Cortex of kidney (tissue), 1 donor: ENCODE measurements around the gene CHMP4A.
"Not testable (repeated sequence)": the region's sequence is repeated elsewhere in the genome, so short reads cannot be mapped to it uniquely, and the experiment has no call there.

ENCODE experiments used
- DNase-seq: peaks from one replicate; lab custom pipeline; 2025; lab: John Stamatoyannopoulos, UW

The CHMP4A gene

DNA sequence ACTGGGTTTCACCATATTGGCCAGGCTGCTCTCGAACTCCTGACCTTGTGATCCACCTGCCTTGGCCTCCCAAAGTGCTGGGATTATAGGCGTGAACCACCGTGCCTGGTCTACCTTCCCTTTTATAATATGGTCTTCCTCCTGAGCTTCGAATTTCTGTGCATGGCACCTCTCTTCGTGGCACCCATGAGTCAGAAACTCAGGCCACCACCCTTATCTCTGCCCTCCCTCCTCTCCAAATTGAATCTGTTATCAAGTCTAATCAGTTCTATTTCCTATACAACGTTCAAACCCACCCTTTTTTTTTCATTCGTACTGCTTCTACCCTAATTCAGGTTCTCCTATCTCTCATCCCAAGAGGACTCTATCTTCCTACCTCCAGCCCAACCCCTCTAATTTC is 34.1 kb upstream of the CHMP4A start:
- DNase-seq: no peak

DNA sequence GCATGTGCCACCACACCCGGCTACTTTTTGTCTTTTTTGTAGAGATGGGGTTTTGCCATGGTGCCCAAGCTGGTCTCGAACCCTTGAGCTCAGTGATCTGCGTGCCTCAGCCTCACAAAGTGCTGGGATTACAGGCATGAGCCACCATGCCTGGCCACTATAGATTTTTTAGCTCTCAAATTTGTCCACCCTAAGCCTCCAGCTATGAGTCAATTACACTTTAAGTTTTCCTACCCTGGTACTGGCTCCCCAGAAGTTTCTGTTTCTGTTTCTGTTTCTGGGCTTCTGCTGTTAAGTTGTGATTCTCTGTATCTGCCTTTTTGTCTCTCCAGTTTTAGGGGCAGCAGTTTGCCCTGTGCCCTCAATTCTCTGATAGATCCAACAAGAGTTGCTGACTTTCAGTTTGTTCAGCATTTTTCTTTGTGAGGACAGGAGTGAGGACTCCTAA is 33.5 kb upstream of the CHMP4A start:
- no peak for DNase-seq

DNA sequence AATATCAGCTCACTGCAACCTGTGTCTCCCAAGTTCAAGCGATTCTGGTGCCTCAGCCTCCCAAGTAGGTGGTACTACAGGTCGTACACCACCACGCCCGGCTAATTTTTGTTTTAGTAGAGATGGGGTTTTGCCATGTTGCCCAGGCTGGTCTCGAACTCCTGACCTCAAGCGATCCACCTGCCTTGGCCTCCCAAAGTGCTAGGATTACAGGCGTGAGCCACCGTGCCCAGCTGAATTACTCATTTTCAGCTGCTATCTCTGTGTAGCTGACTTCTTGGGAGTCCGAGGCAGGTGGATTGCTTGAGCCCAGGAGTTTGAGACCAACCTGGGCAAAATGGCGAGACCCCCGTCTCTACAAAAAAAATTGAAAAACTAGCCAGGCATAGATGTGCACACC is 32.1 kb upstream of the CHMP4A start:
- DNase-seq: not testable (repeated sequence)

DNA sequence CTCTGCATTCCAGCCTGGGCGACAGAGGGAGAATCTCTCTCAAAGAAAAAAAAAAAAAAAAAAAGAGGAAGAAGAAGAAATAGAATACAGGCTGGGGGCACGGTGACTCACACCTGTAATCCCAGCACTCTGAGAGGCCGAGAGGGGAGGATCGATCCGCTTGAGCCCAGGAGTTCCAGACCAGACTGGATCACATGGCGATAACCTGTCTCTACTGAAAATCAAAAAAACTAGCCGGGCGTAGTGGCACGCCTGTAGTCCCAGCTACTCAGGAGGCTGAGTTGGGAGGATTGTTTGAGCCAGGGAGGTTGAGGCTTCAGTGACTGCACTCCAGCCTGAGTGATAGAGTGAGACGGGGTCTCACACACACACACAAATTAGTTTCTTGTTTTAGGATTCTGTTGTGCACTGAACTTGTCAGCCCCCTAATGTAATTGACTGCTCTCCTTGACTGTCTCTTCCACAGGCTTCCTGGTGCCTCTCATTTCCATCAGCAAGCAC is 30.1 kb upstream of the CHMP4A start:
- DNase-seq: no peak

DNA sequence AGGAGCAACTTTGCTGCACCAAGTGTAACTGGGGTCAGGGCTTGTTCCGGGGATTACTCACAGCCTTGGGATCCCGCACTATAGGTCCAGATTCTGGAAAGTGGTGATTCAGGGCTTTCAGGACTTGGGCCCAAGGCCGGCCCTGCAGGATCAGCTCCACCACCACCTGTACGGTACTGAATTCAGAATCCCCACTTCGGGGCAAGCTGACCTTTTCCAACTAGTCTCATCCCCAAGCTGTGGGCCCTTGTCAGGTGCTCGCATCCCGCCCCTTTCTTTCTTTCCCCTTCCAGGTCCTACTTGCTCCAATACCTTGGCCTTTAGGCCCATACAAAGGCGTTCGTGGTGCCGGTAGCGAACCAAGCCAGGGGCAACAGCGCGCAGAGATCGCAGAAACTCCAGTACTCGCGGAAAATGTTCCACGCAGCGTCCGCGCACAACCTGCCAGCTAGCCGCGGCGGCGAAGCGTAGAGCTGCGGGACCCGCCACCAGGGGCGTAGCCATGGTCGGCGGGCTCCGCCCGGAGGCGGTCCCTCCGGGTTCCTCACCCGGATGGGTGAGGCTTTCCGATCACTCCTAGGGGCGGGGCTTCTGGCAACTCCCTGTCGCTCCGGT is 28.6 kb upstream of the CHMP4A start:
- DNase-seq: no peak

DNA sequence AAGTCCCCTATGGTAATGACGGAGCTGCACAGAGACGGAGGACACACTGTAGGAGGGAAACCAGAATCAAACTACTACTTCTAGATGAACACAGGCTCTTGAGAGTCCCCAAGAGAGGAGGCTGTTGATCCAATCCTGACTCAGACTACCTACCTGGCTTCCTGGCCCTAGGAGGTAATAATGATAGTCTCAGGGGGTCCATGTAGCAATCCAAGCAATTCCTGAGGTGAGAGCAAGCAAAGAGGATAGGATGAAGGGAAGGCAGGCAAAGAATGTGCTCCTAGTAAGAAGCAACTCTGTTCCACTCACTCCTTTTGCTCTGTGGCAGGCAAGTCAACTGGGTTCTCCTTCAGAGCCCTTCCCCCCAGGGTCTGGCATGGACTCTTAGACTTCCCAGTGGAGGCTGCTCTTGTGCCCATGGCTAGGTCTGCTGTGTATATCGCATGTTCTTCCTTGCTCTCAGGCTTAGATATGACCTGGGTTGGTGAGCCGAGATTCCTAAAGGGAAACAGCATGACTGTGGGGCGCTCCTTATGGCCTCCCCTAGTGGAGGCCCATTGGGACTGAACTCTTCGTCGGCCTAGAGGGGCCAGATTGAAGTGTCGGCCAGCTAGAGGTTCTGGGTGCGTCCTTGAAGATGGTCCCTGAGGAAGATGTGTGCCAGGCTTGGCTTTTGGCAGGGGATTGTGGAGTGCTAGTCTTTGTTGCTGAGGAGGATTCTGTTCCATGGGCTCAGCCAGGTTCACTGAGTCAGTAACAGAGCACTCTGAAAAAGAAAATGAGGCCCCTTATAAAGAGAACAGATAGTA is 27.0 kb upstream of the CHMP4A start:
- DNase-seq: no peak

DNA sequence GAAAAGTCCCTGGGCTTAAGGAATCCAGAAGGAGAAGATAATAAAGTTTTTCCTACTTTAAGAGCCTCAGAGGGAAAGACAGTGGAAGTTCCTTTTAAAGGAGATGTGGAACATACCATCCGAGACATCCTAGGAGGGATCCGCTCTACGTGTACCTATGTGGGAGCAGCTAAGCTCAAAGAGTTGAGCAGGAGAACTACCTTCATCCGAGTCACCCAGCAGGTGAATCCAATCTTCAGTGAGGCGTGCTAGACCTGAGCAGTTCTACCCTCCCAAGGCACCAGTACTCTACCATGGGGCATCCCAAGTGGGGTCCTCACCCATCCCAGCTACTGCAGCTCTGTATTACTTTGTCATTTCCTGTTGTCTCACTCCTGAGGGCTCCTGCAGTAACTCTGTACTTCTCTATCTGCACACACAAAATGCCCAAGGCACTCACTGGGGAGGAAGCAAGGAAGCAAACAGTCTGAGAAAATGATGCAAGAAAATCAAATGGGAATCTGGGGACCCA is 25.3 kb upstream of the CHMP4A start:
- no peak for DNase-seq

GRCh38 chr14:24238123-24238522 is 24.8 kb upstream of the CHMP4A start:
- no peak for DNase-seq

- DNase-seq: no peak
These were observed 24.2 kb upstream of the CHMP4A start for GRCh38 chr14:24237463-24237955.

DNA sequence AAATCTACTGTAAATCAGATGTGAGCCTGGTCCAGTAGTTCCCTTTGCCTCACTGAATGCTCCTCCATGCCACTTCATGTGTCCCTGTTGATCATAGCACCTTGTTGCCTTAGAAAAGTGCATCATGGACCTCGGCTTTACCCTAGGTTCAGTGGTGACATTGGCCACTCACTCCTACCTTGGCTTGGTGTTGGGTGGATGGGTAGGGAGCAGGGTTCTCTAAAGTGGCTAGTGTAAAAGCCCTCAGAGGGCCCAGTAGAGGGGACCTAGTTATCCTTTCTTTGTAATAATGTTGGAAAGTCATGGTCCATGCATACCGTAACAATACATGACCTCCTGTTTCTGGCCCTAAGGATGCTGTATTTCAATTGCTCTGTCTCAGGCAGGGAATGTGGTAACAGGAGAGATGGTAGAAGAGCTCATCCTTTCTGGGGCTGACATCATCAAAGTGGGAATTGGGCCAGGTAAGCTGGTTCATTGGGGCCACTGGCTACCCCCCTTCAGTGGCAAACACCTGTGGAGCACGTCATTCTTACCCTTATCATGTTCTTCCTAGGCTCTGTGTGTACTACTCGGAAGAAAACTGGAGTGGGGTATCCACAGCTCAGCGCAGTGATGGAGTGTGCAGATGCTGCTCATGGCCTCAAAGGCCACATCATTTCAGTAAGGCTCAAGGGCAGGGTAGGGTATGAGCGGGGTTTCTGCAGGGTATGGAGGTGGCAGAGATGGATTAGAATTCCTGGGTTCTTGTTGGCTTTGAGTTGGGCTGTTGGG is 23.6 kb upstream of the CHMP4A start:
- no peak for DNase-seq

DNA sequence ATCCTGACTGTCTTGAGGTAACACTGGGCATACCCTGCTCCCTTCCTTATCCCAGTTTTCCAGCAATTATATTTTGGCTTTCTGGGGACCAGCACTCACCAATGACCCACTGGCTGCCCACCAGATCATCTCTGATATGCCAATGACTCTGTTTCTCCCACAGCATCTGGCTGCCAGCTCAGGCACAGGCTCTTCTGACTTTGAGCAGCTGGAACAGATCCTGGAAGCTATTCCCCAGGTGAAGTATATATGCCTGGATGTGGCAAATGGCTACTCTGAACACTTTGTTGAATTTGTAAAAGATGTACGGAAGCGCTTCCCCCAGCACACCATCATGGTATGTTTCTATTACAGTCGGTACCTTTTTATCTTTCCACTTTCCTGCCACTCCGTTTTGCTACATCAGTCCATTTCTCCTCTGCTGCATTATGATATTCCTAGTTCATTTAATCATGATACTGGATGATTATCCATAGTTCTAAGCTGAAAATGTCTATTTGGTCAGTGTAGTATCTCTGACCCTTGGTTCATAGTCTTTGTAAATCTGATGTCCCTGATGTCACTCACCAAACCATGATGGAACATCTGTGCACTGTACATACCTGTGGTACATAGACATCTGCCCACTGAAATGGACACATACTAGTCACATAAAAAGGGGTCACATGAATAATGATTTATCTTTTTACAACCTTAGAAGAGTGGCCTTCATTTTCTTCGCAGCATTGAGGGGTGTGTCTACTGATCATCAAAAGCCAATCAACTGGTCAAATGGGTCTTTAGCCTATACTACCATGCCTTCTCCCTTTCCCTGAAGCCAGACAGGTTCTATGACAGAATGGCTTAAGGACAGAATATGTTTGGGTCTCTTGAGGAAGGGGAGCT is 22.8 kb upstream of the CHMP4A start:
- DNase-seq: no peak

DNA sequence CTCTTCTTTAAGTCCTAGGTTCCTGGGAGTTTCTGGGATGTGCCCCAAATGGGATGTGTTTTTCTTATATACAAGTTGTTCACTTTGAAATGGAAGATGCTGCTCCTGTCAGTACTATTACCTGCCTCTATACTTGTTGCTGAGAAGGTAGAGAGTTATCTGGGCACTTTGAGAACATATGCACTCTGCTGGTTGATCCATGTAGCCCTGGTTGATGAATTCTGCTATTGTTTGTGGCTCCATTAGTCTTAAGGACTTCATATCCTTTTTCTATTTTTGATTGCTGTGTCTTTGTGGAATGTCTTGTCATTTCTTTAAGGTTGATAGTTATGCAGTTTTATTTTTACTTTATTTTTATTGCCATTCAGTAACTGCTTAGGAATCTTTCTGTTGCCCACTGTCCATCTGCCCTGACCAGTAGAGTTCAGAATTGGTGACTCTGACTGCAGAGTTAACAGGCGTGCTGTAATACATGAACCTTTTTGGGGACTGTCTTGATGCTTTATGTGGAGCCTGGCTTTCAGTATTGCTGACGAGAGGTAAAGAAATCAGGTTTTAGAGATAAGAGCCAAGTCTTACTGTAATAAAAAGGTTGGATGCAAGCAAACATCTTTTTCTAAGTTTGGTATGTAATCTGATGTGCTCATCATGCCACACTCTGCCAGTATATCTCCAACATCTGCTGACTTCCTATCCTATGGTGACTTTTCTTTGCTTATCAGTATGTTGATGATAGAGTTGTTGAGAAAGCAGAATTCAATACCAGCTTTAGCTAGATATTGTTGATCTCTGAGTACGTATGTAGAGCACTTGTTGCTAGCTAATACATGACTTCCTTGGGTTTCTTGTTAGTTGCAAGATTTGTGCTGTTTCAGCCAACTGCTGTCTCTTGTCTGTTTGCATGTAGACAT is 21.1 kb upstream of the CHMP4A start:
- DNase-seq: no peak

DNA sequence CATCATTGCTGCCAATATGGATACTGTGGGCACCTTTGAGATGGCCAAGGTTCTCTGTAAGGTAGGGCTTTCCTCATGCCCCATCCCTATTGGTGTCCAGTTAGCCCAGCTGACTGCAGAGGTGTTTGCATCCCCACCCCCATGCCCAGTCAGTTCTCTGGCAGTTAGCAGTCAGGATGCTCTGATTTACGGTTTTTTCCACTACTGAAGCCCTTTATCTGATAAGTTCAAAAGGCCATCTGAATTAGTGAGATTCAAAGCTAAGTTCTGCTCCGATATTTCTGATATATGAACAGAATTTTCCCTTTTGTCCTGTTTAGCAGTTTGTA is 20.2 kb upstream of the CHMP4A start:
- no peak for DNase-seq

DNA sequence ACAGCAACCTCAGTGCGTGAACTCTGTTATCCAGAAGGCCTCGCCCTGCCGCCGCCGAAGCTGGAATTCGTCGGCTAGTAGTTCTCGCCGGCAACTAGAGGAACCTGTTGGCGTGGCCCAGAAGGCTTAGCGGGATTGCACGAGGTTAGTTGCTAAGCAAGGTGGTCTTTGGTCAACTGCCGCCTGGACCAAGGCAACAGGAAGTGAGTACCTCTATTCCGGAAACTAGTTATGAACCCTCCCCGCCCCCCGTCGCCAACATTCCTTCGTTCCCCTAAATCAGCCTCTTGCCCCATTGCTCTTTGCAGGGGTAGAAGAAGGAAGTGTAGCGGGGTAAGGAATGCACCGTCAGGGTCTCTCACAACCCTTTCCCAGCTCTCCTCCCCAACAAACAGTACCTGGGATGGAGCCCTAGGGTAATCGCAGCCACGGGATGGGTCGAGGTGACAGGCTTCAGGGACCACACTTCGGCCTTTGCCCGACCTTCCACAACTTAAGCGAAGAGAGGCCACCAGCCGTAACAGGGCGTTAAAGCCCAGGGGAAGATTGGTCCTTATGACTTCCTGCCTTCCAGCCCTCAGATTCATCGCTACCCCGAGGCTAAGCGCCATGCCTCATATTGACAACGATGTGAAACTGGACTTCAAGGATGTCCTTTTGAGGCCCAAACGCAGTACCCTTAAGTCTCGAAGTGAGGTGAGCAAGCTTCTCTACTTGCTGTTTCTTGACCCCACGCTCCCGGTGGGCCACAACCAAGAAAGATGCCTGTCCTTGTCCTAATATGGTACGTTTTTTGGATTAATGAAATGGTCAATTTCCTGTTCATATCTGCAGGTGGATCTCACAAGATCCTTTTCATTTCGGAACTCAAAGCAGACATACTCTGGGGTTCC is 19.6 kb upstream of the CHMP4A start, which contains the start of gene GMPR2:
Gene GMPR2, plus strand, starts transcription at position 285 of the 893 bp plus-strand sequence. Its CDS starts 325 bp downstream, at position 610.
- DNase-seq: peak; percentile 25

- no peak for DNase-seq
These were observed 18.9 kb upstream of the CHMP4A start, which contains the start of gene NEDD8 for GRCh38 chr14:24232121-24232644. Gene NEDD8 (minus strand): TSS chr14:24232367. CDS start chr14:24232267, 100 bp downstream.

DNA sequence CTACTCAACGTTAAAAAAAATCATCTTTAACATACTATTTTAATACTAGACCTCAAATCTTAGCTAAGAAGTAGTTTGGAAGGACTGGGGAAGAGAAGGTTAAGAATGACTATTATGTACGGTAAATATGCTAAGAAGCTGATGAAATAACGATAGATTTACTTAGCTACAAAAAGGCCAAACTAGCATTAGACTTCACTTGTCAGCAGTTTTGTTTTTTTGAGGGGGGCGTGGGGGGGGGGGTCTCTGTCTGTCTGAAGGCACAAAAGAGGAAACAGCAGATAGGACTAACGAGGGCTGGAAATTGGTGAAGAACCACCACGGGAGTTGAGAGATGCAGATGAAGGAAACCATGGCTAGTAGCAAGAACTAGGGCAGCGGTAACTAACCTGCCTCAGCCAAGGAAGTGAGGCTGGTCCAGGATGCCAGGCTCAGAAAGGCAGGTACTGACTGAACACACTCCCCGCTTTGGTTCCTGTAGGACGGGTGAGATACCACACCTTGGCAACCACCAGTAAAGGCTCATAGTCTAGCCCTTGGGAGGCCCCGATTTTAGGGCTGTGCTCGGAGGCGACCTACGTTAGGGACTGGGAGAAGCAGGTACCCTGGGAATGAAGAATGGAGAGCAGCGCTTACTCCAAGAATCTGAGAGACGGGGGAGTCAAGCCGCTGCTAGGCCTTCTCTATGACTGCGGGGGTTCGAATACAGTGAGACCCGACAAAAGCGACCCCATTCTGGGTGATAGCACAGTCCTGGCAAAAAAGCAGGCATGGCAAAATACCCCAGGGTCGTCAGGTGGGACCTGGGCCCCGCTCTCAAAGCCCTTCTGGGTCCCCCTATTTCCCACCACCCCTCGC is 18.2 kb upstream of the CHMP4A start:
- no peak for DNase-seq

GRCh38 chr14:24228902-24229301 is 15.6 kb upstream of the CHMP4A start:
- no peak for DNase-seq

GRCh38 chr14:24226473-24226872 is 13.2 kb upstream of the CHMP4A start:
- no peak for DNase-seq
